ENCODE measurements around the gene PDHA1.

The PDHA1 gene

GRCh38 chrX:19392703-19393102 is 49.0 kb downstream of the PDHA1 start:
- Mint-ChIP-seq H3K4me3 (no peak overlapping the region), H3K9me3 (no peaks in the 10 kb centered on the region), H3K27ac (no peak overlapping the region), H3K4me1 (ENCODE audit: low read depth) (no peaks in the 10 kb centered on the region), H3K27me3 (no peaks in the 10 kb centered on the region), H3K36me3 (ENCODE audit: low read depth) (no peaks in the 10 kb centered on the region)

GRCh38 chrX:19403696-19404095 is 60.0 kb downstream of the PDHA1 start:
- Mint-ChIP-seq H3K27ac (no peak overlapping the region), H3K27me3 (peaks cover 7% of the 10 kb centered on the region), H3K36me3 (ENCODE audit: low read depth) (no peaks in the 10 kb centered on the region), H3K4me3 (no peak overlapping the region), H3K9me3 (no peaks in the 10 kb centered on the region), H3K4me1 (ENCODE audit: low read depth) (no peaks in the 10 kb centered on the region)

- no peaks in the 10 kb centered on the region for H3K4me1 Mint-ChIP-seq (ENCODE audit: low read depth)
- peaks cover 7% of the 10 kb centered on the region for H3K27me3 Mint-ChIP-seq
- H3K4me3 Mint-ChIP-seq, result no peak overlapping the region
- no peaks in the 10 kb centered on the region for H3K9me3 Mint-ChIP-seq
- H3K27ac Mint-ChIP-seq, result no peak overlapping the region
- H3K36me3 Mint-ChIP-seq (ENCODE audit: low read depth), result no peaks in the 10 kb centered on the region
Measured at GRCh38 chrX:19410259-19410658, 66.5 kb downstream of the PDHA1 start.
